HEK293 (cell line): Measurements from ENCODE around the gene SLC22A17.

ENCODE experiments used
- CTCF ChIA-PET: fragments of 350-600 bp; formaldehyde crosslinking; extraction: SDS; loops from one replicate; lab custom pipeline; 2021; ENCODE audit warnings: antibody characterized with exemption; lab: Yijun Ruan, JAX
- POLR2A ChIA-PET: fragments of 300-600 bp; formaldehyde crosslinking; extraction: SDS; loops from one replicate; lab custom pipeline; 2020; ENCODE audit warnings: antibody characterized with exemption, inconsistent platforms; lab: Yijun Ruan, JAX
- H3K27ac ChIP-seq: fragments of 200-500 bp; sonication (Bioruptor generic); 2 replicates; pipeline ENCODE4 v1.5.1; 2014; ENCODE audit warnings: low read depth, low read length, control low read depth, inconsistent platforms; ENCODE audit errors: extremely low read depth
- H3K36me3 ChIP-seq, 2 experiments: fragments of 200-500 bp in 1 of 2; sonication (Bioruptor generic) in 1 of 2; 1 replicate in 1 of 2; 2 replicates in 1 of 2; pipeline ENCODE4 v1.5.1; 2014 to 2017; ENCODE audit warnings: inconsistent platforms in 2 of 2, low read length in 2 of 2; ENCODE audit not compliant: control insufficient read depth in 2 of 2, insufficient read depth in 1 of 2
- H3K4me1 ChIP-seq: fragments of 200-500 bp; sonication (Bioruptor generic); 2 replicates; pipeline ENCODE4 v1.5.1; 2014; ENCODE audit warnings: mild to moderate bottlenecking, low read length, inconsistent platforms; ENCODE audit not compliant: control insufficient read depth, insufficient read depth
- H3K4me3 ChIP-seq: 2 replicates; pipeline ENCODE4 v1.5.1; 2011; ENCODE audit warnings: low read depth, mild to moderate bottlenecking, control low read depth, low read length, moderate library complexity
- H3K9me3 ChIP-seq: fragments of 200-500 bp; sonication (Bioruptor generic); 2 replicates; pipeline ENCODE4 v1.5.1; 2014; ENCODE audit warnings: low read depth, low read length, inconsistent platforms; ENCODE audit not compliant: control insufficient read depth, insufficient read depth
- HOXA7 ChIP-seq: sonication (generic); formaldehyde crosslinking; IDR thresholded peaks from 2 replicates; pipeline ENCODE4 v1.8.1; 2022; ENCODE audit warnings: missing genetic modification reagents, borderline replicate concordance
- KLF9 ChIP-seq: fragments of 450-650 bp; formaldehyde crosslinking; IDR thresholded peaks from 2 replicates; pipeline ENCODE4 v1.5.1; 2016; ENCODE audit warnings: missing biosample characterization, missing genetic modification characterization, low read depth
- PATZ1 ChIP-seq: fragments of 450-650 bp; formaldehyde crosslinking; IDR thresholded peaks from 2 replicates; pipeline ENCODE4 v1.5.1; 2016; ENCODE audit warnings: missing biosample characterization, missing genetic modification characterization
- SP2 ChIP-seq: fragments of 450-650 bp; formaldehyde crosslinking; IDR thresholded peaks from 2 replicates; pipeline ENCODE4 v1.5.1; 2016; ENCODE audit warnings: missing biosample characterization, missing genetic modification characterization
- TSHZ1 ChIP-seq: fragments of 450-650 bp; formaldehyde crosslinking; IDR thresholded peaks from 2 replicates; pipeline ENCODE4 v1.5.1; 2016; ENCODE audit warnings: missing biosample characterization, missing genetic modification characterization, borderline replicate concordance
- ZBTB8A ChIP-seq: fragments of 450-650 bp; formaldehyde crosslinking; IDR thresholded peaks from 2 replicates; pipeline ENCODE4 v1.5.1; 2016; ENCODE audit warnings: missing biosample characterization, missing genetic modification characterization
- ZIC2 ChIP-seq: fragments of 450-650 bp; formaldehyde crosslinking; IDR thresholded peaks from 2 replicates; pipeline ENCODE4 v1.5.1; 2016; ENCODE audit warnings: missing biosample characterization, missing genetic modification characterization
- ZNF112 ChIP-seq: fragments of 450-650 bp; formaldehyde crosslinking; IDR thresholded peaks from 2 replicates; pipeline ENCODE4 v1.5.0; 2017; ENCODE audit warnings: missing biosample characterization, missing genetic modification characterization
- ZNF394 ChIP-seq: fragments of 450-650 bp; formaldehyde crosslinking; IDR thresholded peaks from 2 replicates; pipeline ENCODE4 v1.5.1; 2016; ENCODE audit warnings: missing biosample characterization, missing genetic modification characterization, mild to moderate bottlenecking, moderate library complexity, borderline replicate concordance
- ZNF548 ChIP-seq: fragments of 450-650 bp; formaldehyde crosslinking; IDR thresholded peaks from 2 replicates; pipeline ENCODE4 v1.5.1; 2016; ENCODE audit warnings: missing biosample characterization, missing genetic modification characterization
- ZNF561 ChIP-seq: fragments of 450-650 bp; IDR thresholded peaks from 2 replicates; pipeline ENCODE4 v1.5.1; 2018; ENCODE audit warnings: missing biosample characterization, missing genetic modification characterization, borderline replicate concordance
- ZNF571 ChIP-seq: fragments of 450-650 bp; formaldehyde crosslinking; IDR thresholded peaks from 2 replicates; pipeline ENCODE4 v1.5.0; 2017; ENCODE audit warnings: missing biosample characterization, missing genetic modification characterization
- ZNF610 ChIP-seq: fragments of 450-650 bp; formaldehyde crosslinking; IDR thresholded peaks from 2 replicates; pipeline ENCODE4 v1.5.1; 2016; ENCODE audit warnings: missing biosample characterization, missing genetic modification characterization, borderline replicate concordance
- ZNF658 ChIP-seq: fragments of 450-650 bp; formaldehyde crosslinking; IDR thresholded peaks from 2 replicates; pipeline ENCODE4; 2016; ENCODE audit warnings: missing biosample characterization, missing genetic modification characterization
- ZSCAN30 ChIP-seq: fragments of 450-650 bp; IDR thresholded peaks from 2 replicates; pipeline ENCODE4 v1.5.1; 2018; ENCODE audit warnings: missing biosample characterization, mild to moderate bottlenecking, missing genetic modification characterization, moderate library complexity

SLC22A17 gene

GRCh38 chr14:23347406-23348296 is 5.0 kb downstream of the SLC22A17 start:
- TF ChIP-seq ZNF548 (no peak), ZIC2 (tag by site-specific recombination) (no peak), SP2 (tag by site-specific recombination) (no peak), ZNF610 (tag by site-specific recombination) (no peak), ZNF658 (no peak), PATZ1 (tag by site-specific recombination) (no peak), TSHZ1 (no peak), ZNF394 (no peak), ZSCAN30 (tag by site-specific recombination) (no peak), HOXA7 (no peak), ZNF571 (no peak), ZNF112 (tag by site-specific recombination) (no peak), KLF9 (tag by site-specific recombination) (no peak), ZBTB8A (tag by site-specific recombination) (no peak)
- CTCF ChIA-PET = interaction anchor here (0.6 kb wide), 1 partner anchor 12 kb away, joined by 3 read pairs; no protein-coding TSS in a partner anchor

GRCh38 chr14:23346693-23347405 is 5.8 kb downstream of the SLC22A17 start:
- Histone ChIP-seq H3K27ac (no peak overlapping the region), H3K4me1 (no peaks in the 10 kb centered on the region), H3K36me3 (no peaks in the 10 kb centered on the region), H3K9me3 (no peaks in the 10 kb centered on the region), H3K4me3 (no peak overlapping the region)
- CTCF ChIA-PET = interaction anchor here (1.5 kb wide), 1 partner anchor 19 kb away, joined by 9 read pairs; no protein-coding TSS in a partner anchor
- TF ChIP-seq ZNF561 (no peak), KLF9 (tag by site-specific recombination) (no peak)
- POLR2A ChIA-PET = no interaction called here

More at GRCh38 chr14:23347406-23348296, 5.0 kb downstream of the SLC22A17 start:
- H3K27ac ChIP-seq = no peak overlapping the region
- POLR2A ChIA-PET = no interaction called here
- H3K4me3 ChIP-seq = no peak overlapping the region
- H3K9me3 ChIP-seq = no peaks in the 10 kb centered on the region
- H3K4me1 ChIP-seq = no peaks in the 10 kb centered on the region
- H3K36me3 ChIP-seq = no peaks in the 10 kb centered on the region
